Kidney epithelial cell (primary cell): Measurements from ENCODE around the gene PDE6B. TPM values are rescaled to one million over a fixed set of nuclear protein-coding genes. Genes with fewer than 3 reads are reported as not detected.
A peak's percentile ranks its signal among the peaks of the same experiment; 100 is the strongest.

Source experiments
- DNase-seq: peaks from one replicate; pipeline ENCODE4 v3.0.0-alpha.2; 2010; ENCODE audit warnings: low read depth
- H3K27me3 ChIP-seq: 2 replicates; pipeline ENCODE4 v1.6.0; 2011; ENCODE audit warnings: low read length; ENCODE audit not compliant: control insufficient read depth, insufficient read depth
- H3K36me3 ChIP-seq: 2 replicates; pipeline ENCODE4 v1.5.1; 2011; ENCODE audit warnings: low read length; ENCODE audit not compliant: control insufficient read depth, insufficient read depth
- H3K4me3 ChIP-seq: 2 replicates; pipeline ENCODE4 v1.5.1; 2011; ENCODE audit warnings: low read depth, mild to moderate bottlenecking, control low read depth, low read length
- CTCF ChIP-seq: IDR thresholded peaks from 2 replicates; pipeline ENCODE4 v1.5.1; 2011; ENCODE audit warnings: mild to moderate bottlenecking, moderate library complexity, low read length, control low read depth, inconsistent platforms; ENCODE audit not compliant: insufficient read depth, poor library complexity, severe bottlenecking
- total RNA-seq: library from RNA; depleted of rRNA; stranded (reverse); fragments of >200 nt; gene quantifications from 2 replicates; pipeline ENCODE4 v1.2.3, GENCODE V29; 2015

PDE6B gene
- total RNA-seq, 1 donor from 2014 or later = 17.1 TPM

- Histone ChIP-seq H3K4me3 (peak overlapping the region; percentile 67), H3K27me3 (no peaks in the 10 kb centered on the region), H3K36me3 (peaks cover 2% of the 10 kb centered on the region)
- no peak for DNase-seq
- no peak for TF ChIP-seq CTCF
These were observed 48.1 kb downstream of the PDE6B start for GRCh38 chr4:673349-674091.

- Histone ChIP-seq H3K4me3 (peak within 1 kb of the TSS; percentile 67), H3K36me3 (peaks cover 2% of the 10 kb centered on the region), H3K27me3 (no peaks in the 10 kb centered on the region)
- TF ChIP-seq CTCF = peak; percentile 49
- DNase-seq = peak; percentile 79
These were observed 49.0 kb downstream of the PDE6B start, which contains the start of the genes ATP5ME and MYL5 for GRCh38 chr4:674172-675035. TSS of gene ATP5ME (minus strand) at chr4:674276. CDS start at chr4:674247, 29 bp downstream. TSS of gene MYL5 (plus strand) at chr4:674542. CDS start at chr4:678027, 3,485 bp downstream.

- Histone ChIP-seq H3K36me3 (peaks cover 2% of the 10 kb centered on the region), H3K4me3 (peak overlapping the region; percentile 67), H3K27me3 (peaks cover 2% of the 10 kb centered on the region)
- no peak for TF ChIP-seq CTCF
- no peak for DNase-seq
These were observed 49.9 kb downstream of the PDE6B start for GRCh38 chr4:675036-675882.

GRCh38 chr4:675980-676870 lies 50.9 kb downstream of the PDE6B start:
- TF ChIP-seq CTCF = no peak
- Histone ChIP-seq H3K36me3 (no peaks in the 10 kb centered on the region), H3K4me3 (no peak overlapping the region), H3K27me3 (peaks cover 2% of the 10 kb centered on the region)
- no peak for DNase-seq

- Histone ChIP-seq H3K36me3 (no peaks in the 10 kb centered on the region), H3K4me3 (no peak overlapping the region)
- TF ChIP-seq CTCF = no peak
These were observed 51.5 kb downstream of the PDE6B start for GRCh38 chr4:676871-677235.

More at GRCh38 chr4:676871-677235, 51.5 kb downstream of the PDE6B start:
- DNase-seq = no peak
- peaks cover 2% of the 10 kb centered on the region for H3K27me3 ChIP-seq
